HepG2 (cell line): Measurements from ENCODE around the gene CAPN15. TPM values are rescaled to one million over a fixed set of nuclear protein-coding genes. Genes with fewer than 3 reads are reported as not detected.

Experiments used
- ATAC-seq: fragments of 200-7000 bp; cut with Tn5 transposase; 3 replicates; pipeline ENCODE4 v1.9.1; 2020; ENCODE audit warnings: mild to moderate bottlenecking, moderate library complexity
- BruUV-seq: library from RNA; stranded (reverse); fragments of 400-500 nt; replicated peaks from 2 replicates; lab custom pipeline; 2021; lab: Mats Ljungman, UMichigan
- CTCF ChIA-PET: fragments of 300-600 bp; formaldehyde crosslinking; extraction: SDS; loops from one replicate; lab custom pipeline; 2021; ENCODE audit warnings: low total read pairs, inconsistent platforms, low intra/inter-chr PET ratio; lab: Yijun Ruan, JAX
- POLR2A ChIA-PET: fragments of 350-600 bp; sonication (Branson Sonifier 250); formaldehyde crosslinking; loops from one replicate; lab custom pipeline; 2020; ENCODE audit warnings: antibody characterized with exemption, inconsistent platforms; lab: Yijun Ruan, JAX
- DNase-seq: peaks from one replicate; pipeline ENCODE4 v3.0.0-alpha.2; 2015; ENCODE audit warnings: low spot score
- FAIRE-seq: peaks from 3 replicates; lab custom pipeline; 2011; peaks lifted over from hg19 to GRCh38; lab: Jason Lieb, UNC
- H2AFZ ChIP-seq: one replicate; pipeline ENCODE4 v1.6.1; 2011; ENCODE audit warnings: low read length, inconsistent platforms
- H3K27ac ChIP-seq: fragments of 300-600 bp; 3 replicates; pipeline ENCODE4 v1.8.0; 2011; ENCODE audit warnings: mixed run types, mild to moderate bottlenecking, mixed read lengths, low read length, inconsistent platforms; ENCODE audit not compliant: insufficient read depth; ENCODE audit errors: extremely low read length
- H3K27me3 ChIP-seq, 2 experiments: fragments of 200-600 bp in 1 of 2; 2 replicates in 1 of 2; 3 replicates in 1 of 2; pipeline versions ENCODE4 v1.6.0 to v1.8.0; 2011; ENCODE audit warnings: low read length in 2 of 2, mild to moderate bottlenecking in 2 of 2, moderate library complexity in 2 of 2, inconsistent platforms in 1 of 2; ENCODE audit not compliant: insufficient read depth in 2 of 2, control insufficient read depth in 1 of 2
- H3K36me3 ChIP-seq, 2 experiments: fragments of 200-600 bp in 1 of 2; replicated peaks in 1 of 2; 2 replicates in 1 of 2; 3 replicates in 1 of 2; pipeline versions ENCODE4 v1.5.1 to v1.8.0; 2011; ENCODE audit warnings: low read length in 2 of 2, inconsistent platforms in 1 of 2; ENCODE audit not compliant: insufficient read depth in 2 of 2, control insufficient read depth in 1 of 2
- H3K4me1 ChIP-seq: 2 replicates; pipeline ENCODE4 v1.5.1; 2012; ENCODE audit warnings: low read length, inconsistent platforms; ENCODE audit not compliant: insufficient read depth
- H3K4me2 ChIP-seq: 2 replicates; pipeline ENCODE4 v1.6.0; 2011; ENCODE audit warnings: low read depth, low read length, inconsistent platforms
- H3K4me3 ChIP-seq, 3 experiments: fragments of 200-600 bp in 1 of 3; sonication (generic), shearing (Covaris generic) in 1 of 3; replicated peaks in 1 of 3; 2 replicates each; pipeline ENCODE4 v1.5.1; 2011 to 2016; ENCODE audit warnings: low read length in 3 of 3, inconsistent platforms in 2 of 3, low read depth in 2 of 3, mild to moderate bottlenecking in 2 of 3, control low read depth in 1 of 3, mixed read lengths in 1 of 3; ENCODE audit not compliant: insufficient read depth in 1 of 3
- H3K79me2 ChIP-seq: one replicate; pipeline ENCODE4 v1.6.1; 2011; ENCODE audit warnings: low read length, inconsistent platforms; ENCODE audit not compliant: insufficient read depth
- H3K9ac ChIP-seq: 2 replicates; pipeline ENCODE4 v1.6.0; 2011; ENCODE audit warnings: mild to moderate bottlenecking, low read depth, low read length, inconsistent platforms; ENCODE audit not compliant: insufficient read depth
- H3K9me3 ChIP-seq: 2 replicates; pipeline ENCODE4 v1.5.1; 2012; ENCODE audit warnings: mild to moderate bottlenecking, low read length
- H4K20me1 ChIP-seq: 2 replicates; pipeline ENCODE4 v1.6.0; 2011; ENCODE audit warnings: inconsistent platforms, mild to moderate bottlenecking, low read length, moderate library complexity; ENCODE audit not compliant: insufficient read depth
- ATRX ChIP-seq: sonication (generic); formaldehyde crosslinking; IDR thresholded peaks from 2 replicates; pipeline ENCODE4 v1.4.0; 2020; ENCODE audit warnings: missing genetic modification reagents, borderline replicate concordance
- ETV6 ChIP-seq: sonication (generic); formaldehyde crosslinking; conservative IDR thresholded peaks from 2 replicates; pipeline ENCODE4 v1.4.0; 2020; ENCODE audit warnings: missing genetic modification reagents
- ZBTB1 ChIP-seq: sonication (generic); formaldehyde crosslinking; IDR thresholded peaks from 2 replicates; pipeline ENCODE4 v1.4.0; 2020; ENCODE audit warnings: missing genetic modification reagents, borderline replicate concordance
- ZHX2 ChIP-seq, 2 experiments: sonication (generic) in 1 of 2; formaldehyde crosslinking in 1 of 2; IDR thresholded peaks; 2 replicates each; pipeline versions ENCODE4 v1.6.1 to v1.9.0; 2014 to 2022; ENCODE audit warnings: antibody characterized with exemption in 1 of 2, borderline replicate concordance in 1 of 2, inconsistent platforms in 1 of 2, low read depth in 1 of 2, missing genetic modification reagents in 1 of 2
- ZMYM3 ChIP-seq: sonication (generic); formaldehyde crosslinking; IDR thresholded peaks from 2 replicates; pipeline ENCODE4 v1.5.1; 2020; ENCODE audit warnings: mild to moderate bottlenecking, missing genetic modification reagents
- WGBS: methylation state at CpG from one replicate; pipeline ENCODE4 v1.1.6; 2017; ENCODE audit warnings: low lambda C conversion rate; 5-methylcytosine and 5-hydroxymethylcytosine counted together
- in situ Hi-C: cut with HindIII; loops from 2 replicates; pipeline ENCODE4 v1.10.0; 2017; ENCODE audit warnings: low pct_unique_long_range_greater_than_20kb; ENCODE audit not compliant: extremely low pct_ligation_motif_present
- intact Hi-C: fragments of 100-400 bp; cut with micrococcal nuclease; formaldehyde crosslinking; loops from one replicate; pipeline ENCODE4 v1.10.0; 2022; ENCODE audit not compliant: unreplicated experiment
- polyA plus RNA-seq, 8 experiments: library from polyadenylated mRNA; depleted of rRNA in 3 of 8; stranded (reverse) in 7 of 8; unstranded in 1 of 8; fragments of >200 nt; fragmentation: Illumina TruSeq in 4 of 8; extraction: Trizol in 4 of 8; gene quantifications; 2 replicates each; pipeline versions ENCODE4 v1.2.1 to v1.2.3, GENCODE V29; 2011 to 2016; ENCODE audit warnings: low read depth in 4 of 8, missing spikeins in 1 of 8, mixed read lengths in 1 of 8; ENCODE audit not compliant: insufficient read depth in 1 of 8
- total RNA-seq, 5 experiments: library from RNA; depleted of rRNA; stranded (reverse); fragments of >200 nt; fragmentation: Illumina TruSeq; extraction: Trizol; gene quantifications; 2 replicates each; pipeline ENCODE4 v1.2.3, GENCODE V29; 2016; ENCODE audit warnings: low read depth in 1 of 5
- TF ChIP-seq, protein P1 (sequence below): sonication (generic); formaldehyde crosslinking; IDR thresholded peaks from 2 replicates; pipeline ENCODE4 v1.8.0; 2022; ENCODE audit warnings: missing genetic modification reagents, mild to moderate bottlenecking, moderate library complexity, borderline replicate concordance

Gene CAPN15
- total and polyA plus RNA-seq, 2 of the 13 experiments (the other 11 are each of a cell fraction or from before 2014, with no cell fraction given): 14.9 to 24.5 TPM

GRCh38 chr16:595942-596735 lies 68.6 kb downstream of the CAPN15 start:
- TF ChIP-seq ZMYM3 (no peak), ZHX2 (IDR thresholded peaks at IDR 0.05; ENCODE audit: low read depth) (no peak), ZHX2 (CRISPR knock-in tag; IDR thresholded peaks at IDR 0.05; ENCODE audit: borderline replicate concordance) (no peak), ETV6 (CRISPR knock-in tag) (no peak), ATRX (CRISPR knock-in tag) (no peak), ZBTB1 (CRISPR knock-in tag) (no peak)
- TF ChIP-seq, protein P1, sequence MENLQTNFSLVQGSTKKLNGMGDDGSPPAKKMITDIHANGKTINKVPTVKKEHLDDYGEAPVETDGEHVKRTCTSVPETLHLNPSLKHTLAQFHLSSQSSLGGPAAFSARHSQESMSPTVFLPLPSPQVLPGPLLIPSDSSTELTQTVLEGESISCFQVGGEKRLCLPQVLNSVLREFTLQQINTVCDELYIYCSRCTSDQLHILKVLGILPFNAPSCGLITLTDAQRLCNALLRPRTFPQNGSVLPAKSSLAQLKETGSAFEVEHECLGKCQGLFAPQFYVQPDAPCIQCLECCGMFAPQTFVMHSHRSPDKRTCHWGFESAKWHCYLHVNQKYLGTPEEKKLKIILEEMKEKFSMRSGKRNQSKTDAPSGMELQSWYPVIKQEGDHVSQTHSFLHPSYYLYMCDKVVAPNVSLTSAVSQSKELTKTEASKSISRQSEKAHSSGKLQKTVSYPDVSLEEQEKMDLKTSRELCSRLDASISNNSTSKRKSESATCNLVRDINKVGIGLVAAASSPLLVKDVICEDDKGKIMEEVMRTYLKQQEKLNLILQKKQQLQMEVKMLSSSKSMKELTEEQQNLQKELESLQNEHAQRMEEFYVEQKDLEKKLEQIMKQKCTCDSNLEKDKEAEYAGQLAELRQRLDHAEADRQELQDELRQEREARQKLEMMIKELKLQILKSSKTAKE (CRISPR knock-in tag): no peak
- Histone ChIP-seq H3K9me3 (no peaks in the 10 kb centered on the region), H3K27me3 (no peaks in the 10 kb centered on the region; a peak in 1 of 5 replicates), H3K27ac (no peak overlapping the region), H4K20me1 (peaks cover 2% of the 10 kb centered on the region; the same call in 1 of the 2 replicates), H3K79me2 (peaks cover 36% of the 10 kb centered on the region), H3K4me3 (no peak overlapping the region), H3K9ac (no peak overlapping the region), H3K4me2 (no peak overlapping the region), H2AFZ (no peak overlapping the region), H3K36me3 (peaks cover 6 to 11% of the 10 kb centered on the region in 2 experiments; a peak in 4 of 5 replicates), H3K4me1 (peaks cover 29% of the 10 kb centered on the region)
- DNase-seq (no peak), FAIRE-seq (no peak), ATAC-seq (no peak)
- ChIA-PET CTCF (no interaction called here), POLR2A (no interaction called here)
- no TSS peak for BruUV-seq
- WGBS: 98% methylated on average over 31 of the region's 34 CpGs
- in situ Hi-C loops: no loop called here
- intact Hi-C loops: no loop called here
